Activated T-helper 1 cell treated with Interleukin-2 at 50 U/mL for 16 hours (primary cell): ENCODE measurements around the gene DHX16.
"Not testable (repeated sequence)": the region's sequence is repeated elsewhere in the genome, so short reads cannot be mapped to it uniquely, and the experiment has no call there.

Source experiments
- DNase-seq: peaks from one replicate; pipeline ENCODE4 v3.0.0-alpha.2; 2020; ENCODE audit warnings: low read depth

Gene DHX16

GRCh38 chr6:30672445-30673253 is at the start of gene DHX16:
TSS of gene DHX16 (minus strand) at chr6:30673006. CDS start at chr6:30672841, 165 bp downstream.
- DNase-seq, result peak; percentile 81

GRCh38 chr6:30722025-30722279 is 49.1 kb upstream of the DHX16 start:
- not testable (repeated sequence) for DNase-seq

DNA sequence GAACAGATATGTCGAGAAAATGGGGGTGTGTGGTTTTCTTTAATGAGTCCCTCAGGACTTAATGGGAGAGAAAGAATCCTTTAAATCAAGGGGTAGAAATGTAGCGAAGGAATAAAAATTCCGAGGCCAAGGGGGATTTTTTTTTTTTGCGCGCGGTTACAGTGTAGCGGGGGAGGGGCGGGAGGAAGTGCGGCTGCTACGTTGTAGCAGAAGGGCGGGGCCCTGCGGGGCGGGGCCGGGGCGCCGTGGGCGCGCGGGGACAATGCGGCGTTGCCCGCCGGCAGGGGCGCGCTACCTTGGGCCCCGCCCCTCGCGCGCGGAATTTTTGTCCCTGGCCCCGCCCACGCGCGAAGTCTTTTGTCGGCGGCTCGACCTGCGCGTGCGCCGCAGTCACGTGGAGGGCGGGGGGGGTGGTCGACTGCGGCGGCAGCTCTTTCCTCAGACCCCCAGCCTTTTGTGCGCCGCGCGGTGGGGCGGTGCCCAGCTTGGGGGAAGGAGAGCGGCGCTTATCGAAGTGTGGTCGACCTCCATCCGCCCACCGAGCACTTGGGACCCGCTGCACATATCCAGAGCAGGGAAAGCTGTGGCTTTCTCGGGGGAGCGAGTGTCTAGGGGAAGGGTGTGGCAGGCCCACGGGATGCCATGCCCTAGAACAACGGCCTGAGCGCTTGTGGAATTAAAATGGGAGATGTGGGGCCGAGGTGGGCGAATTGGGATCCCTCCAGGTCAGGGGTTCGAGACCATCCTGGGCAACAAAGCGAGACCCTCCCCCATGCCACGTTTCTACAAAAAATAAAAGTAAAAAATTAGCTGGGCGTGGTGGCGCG is 48.6 kb upstream of the DHX16 start:
- peak; percentile 94 for DNase-seq

DNA sequence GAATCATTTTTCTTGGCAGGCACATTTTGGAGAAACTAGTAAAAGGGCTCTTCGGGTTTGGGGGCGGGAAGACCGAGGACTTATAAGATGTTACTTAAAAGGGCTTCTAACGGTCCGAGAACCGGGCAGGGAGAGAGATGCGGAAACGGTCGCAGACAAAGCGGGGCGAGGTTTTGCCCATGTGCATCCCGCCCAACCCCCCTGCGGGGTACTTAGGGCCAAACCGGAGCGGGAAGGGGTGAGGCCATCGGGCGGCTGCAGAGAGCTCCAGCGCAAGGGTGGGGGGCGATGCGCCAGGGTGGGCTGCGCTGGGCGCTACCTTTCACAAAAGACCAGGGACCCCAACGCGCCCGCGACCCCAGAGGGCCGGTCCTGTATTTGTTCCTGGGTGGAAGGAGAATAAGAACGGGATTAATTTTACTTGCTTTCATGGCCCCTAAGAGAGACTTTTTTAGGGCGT is 48.0 kb upstream of the DHX16 start:
- peak; percentile 50 for DNase-seq

- DNase-seq, result peak; percentile 93
These were observed 47.3 kb upstream of the DHX16 start, which contains the start of gene TUBB for GRCh38 chr6:30719791-30720737. TSS of gene TUBB (plus strand) at chr6:30720352. CDS start at chr6:30720507, 155 bp downstream.

DNA sequence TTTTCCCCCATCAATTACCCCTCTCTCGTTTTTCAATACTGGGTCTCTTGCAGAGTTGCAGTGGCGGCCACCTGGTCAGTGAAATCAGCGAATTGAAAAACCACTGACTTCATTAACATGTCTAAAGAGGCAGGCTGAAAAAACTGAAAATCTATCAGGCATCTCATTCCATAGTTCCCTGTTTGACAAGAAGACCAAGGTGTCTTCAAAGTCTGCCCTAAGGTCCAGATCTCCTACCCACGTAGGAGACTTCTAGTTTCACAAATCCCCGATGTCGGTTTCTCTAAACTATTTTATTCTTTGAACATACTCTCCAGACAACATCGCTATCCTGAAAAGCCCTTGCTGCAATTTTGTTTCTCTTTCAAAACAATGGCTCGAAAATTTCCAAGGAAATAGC is 46.5 kb upstream of the DHX16 start:
- DNase-seq, result no peak

DNA sequence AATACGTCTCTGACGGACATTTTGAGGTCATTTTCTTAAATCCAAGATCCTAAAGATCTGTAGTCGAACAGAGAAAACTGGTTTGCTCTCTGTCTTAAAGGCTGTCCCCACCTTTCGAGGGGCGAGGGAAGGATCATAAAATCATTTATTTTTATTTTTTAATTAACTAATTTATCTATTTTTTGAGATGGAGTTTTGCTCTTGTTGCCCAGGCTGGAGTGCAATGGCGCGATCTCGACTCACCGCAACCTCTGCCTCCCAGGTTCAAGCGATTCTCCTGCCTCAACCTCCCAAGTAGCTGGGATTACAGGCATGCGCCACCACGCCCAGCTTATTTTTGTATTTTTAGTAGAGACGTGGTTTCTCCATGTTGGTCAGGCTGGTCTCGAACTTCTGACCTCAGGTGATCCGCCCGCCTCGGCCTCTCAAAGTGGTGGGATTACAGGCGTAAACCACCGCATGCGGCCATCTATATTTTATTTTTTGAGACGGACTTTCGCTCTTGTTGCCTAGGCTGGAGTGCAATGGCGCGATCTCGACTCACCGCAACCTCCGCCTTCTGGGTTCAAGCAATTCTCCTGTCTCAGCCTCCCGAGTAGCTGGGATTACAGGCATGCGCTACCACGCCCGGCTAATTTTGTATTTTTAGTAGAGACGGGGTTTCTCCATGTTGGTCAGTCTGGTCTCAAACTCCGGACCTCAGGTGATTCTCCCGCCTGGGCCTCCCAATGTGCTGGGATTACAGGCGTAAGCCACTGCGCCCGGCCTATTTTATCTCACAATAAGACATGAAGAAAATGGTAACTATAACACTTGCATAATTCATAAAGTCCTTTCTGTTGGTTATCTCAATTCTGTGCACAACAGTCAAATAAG is 45.3 kb upstream of the DHX16 start:
- DNase-seq, result not testable (repeated sequence)

DNA sequence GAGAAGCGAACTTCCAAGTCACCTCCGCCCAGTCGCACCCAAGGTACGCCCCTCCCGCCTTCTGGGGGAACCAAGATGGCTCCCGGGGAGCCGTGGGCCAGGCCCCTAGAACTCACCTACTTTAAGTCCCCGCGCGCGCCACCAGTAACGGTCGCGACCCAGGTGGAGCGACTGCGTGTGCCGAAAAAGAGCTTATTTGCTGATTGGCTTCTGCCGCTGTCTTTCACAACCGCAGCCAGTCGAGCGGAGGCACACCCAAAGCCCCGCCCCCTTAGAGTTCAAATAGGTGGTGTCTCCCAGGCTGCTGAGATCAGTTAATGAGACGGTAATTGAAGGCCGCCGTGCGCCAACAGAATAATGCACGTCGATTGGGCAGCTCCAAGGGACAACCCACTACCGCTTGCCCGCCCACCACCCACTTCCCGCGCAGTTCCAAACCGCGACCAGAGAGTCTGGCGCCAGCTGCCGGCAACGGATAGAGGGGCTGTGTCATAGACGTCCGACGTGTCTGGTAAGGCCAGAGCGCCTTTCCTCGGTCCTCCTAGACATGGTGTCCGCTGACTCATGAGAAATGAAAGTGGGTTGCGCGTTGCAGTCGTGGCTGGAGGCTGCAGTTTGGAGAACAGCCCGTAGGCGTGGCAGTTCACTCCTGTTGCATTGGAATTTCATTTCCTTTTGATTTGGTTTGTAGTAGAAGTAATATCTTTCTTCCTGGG is 44.5 kb upstream of the DHX16 start, which contains the start of gene MDC1:
Gene MDC1 (minus strand): TSS at position 153 of the 716 bp plus-strand sequence. CDS start 2,106 bp downstream, outside the sequence.
- peak; percentile 98 for DNase-seq

GRCh38 chr6:30716879-30717128 is 44.0 kb upstream of the DHX16 start:
- DNase-seq, result no peak

GRCh38 chr6:30714263-30714662 is 41.5 kb upstream of the DHX16 start:
- no peak for DNase-seq

DNA sequence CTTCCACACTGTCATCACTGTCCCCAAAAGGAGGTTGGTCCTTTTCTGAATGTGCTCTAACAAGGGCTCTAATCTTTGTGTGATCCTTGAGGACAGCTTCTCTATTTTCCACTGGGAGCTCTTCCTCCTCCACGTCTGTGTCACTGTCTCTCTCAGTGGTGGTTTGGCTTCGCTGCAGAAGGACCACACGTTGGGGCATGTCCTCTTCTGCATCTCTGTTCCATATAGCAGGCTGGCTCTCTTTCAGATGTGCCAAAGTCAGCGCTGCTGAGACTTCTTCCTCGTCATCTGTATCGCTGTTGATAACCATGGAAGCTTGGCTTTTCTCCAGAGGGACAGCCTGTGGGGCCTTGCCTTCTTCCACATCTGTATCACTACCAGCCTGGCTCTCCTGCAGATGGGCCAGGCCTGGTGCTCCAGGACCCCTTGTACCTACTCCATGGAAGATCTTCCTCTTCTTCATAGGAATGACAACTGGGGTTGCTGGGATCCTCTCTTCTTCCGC is 39.7 kb upstream of the DHX16 start:
- no peak for DNase-seq

- DNase-seq, result no peak
These were observed 39.1 kb upstream of the DHX16 start for GRCh38 chr6:30711758-30712380.

DNA sequence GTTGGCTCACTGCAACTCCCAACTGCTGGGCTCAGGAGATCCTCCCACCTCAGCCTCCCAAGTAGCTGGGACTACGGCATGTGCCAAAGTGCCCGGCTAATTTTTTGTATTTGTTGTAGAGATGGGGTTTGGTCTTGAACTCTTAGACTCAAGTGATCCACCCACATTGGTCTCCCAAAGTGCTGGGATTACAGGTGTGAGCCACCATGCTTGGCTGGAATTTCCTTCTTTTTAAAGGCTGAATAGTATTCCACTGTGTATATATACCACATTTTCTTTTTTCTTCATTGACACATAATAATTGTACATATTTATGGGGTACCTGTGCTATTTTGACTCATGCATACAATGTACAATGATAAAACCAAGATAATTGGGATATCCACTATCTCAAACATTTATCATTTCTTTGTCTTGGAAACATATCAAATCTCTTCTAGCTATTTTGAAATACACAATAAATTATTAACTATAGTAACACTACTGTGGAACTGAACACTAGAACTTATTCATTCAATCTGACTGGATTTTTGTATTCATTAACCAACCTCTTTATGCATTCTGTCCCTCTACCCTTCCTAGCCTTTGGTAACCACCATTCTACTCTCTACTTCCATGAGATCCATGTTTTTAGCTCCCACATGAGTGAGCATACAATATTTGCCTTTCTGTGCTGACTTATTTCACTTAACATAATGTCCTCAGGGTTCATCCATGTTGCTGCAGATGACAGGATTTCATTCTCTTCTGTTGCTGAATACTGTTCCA is 36.5 kb upstream of the DHX16 start:
- DNase-seq, result no peak

DNA sequence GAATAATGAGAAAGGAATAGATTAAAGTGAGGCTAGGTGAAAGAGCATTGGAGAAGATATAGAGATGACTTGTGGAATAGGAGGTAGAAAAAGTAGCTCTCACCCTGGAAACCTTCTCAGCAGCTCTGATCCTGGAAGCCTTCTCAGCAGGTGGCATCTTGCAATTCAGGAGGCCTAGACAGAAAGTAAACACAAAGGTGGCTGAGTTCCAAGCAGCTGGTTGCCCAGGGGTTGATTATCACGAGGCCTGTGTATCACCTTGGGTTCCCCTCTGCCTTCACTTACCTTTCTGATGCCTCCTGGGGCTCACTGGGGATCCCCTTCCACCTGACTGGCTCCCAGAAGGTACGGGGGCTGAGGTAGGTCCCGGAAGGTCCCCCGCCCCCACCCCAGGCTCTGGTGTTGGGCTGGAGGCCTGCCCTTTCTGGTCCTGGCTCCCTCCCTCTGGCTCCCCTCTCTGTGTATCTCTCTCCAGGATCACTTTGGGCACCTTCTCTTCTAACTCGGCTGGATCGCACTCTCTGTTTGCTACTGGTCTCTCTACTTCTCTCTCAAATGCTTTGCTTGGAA is 34.6 kb upstream of the DHX16 start:
- no peak for DNase-seq

DNA sequence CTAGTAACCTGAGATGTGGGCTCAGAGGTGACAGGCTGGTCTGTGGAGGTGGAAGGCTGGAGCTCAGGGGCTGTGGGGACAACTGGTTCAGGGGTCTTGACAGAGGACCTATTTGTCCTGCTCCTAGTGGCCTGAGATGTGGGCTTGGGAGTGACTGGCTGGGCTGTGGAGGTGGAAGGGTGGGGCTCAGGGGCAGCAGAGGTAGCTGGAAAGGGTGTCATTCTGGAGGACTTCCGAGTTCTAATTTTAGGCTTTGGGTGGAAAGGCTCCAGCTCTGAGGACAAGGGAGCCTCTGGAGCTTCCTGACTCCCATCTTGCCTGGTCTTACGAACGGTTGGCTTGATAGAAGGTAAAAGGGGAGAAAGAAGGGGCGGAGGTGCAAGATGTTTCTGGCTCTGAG is 32.8 kb upstream of the DHX16 start:
- no peak for DNase-seq

- DNase-seq, result no peak
These were observed 31.0 kb upstream of the DHX16 start for GRCh38 chr6:30703821-30704220.

- no peak for DNase-seq
These were observed 30.2 kb upstream of the DHX16 start for GRCh38 chr6:30703011-30703410.

GRCh38 chr6:30700340-30700739 is 27.5 kb upstream of the DHX16 start:
- DNase-seq, result no peak

- DNase-seq, result no peak
These were observed 23.6 kb upstream of the DHX16 start for GRCh38 chr6:30696432-30696831.
